ENCODE results near the gene S100P. TPM values are rescaled to one million over a fixed set of nuclear protein-coding genes. Genes with fewer than 3 reads are reported as not detected.

Gene S100P
- total and polyA plus RNA-seq, 4 donors, result 34.2 to 118 (median 51.6) TPM

GRCh38 chr4:6673660-6674499 lies 19.8 kb upstream of the S100P start:
- TF ChIP-seq CTCF (IDR thresholded peaks at IDR 0.05; ENCODE audit: control extremely low read depth, extremely low read depth), result no peak
- no peaks in the 10 kb centered on the region for H3K27me3 ChIP-seq (ENCODE audit: control insufficient read depth in 3 of 3, insufficient read depth in 3 of 3, low read length in 2 of 3)
- peaks cover 11 to 28% (median 19%) of the 10 kb centered on the region in 5 donors for H3K4me1 ChIP-seq (ENCODE audit: control insufficient read depth in 5 of 5, insufficient read depth in 5 of 5, low read length in 5 of 5)
- H3K4me3 ChIP-seq, result peak overlapping the region; percentile 80
- peak overlapping the region; percentile 71 to 86 for H3K27ac ChIP-seq (ENCODE audit: low read depth in 1 of 2, low read length in 1 of 2)
- H3K9ac ChIP-seq (ENCODE audit: insufficient read depth in 1 of 2, low read length in 2 of 2), result peak overlapping the region; percentile 40 to 87
- WGBS, 2 donors, result 1 to 2% methylated on average over 80 to 89 of the region's 89 CpGs
- no peaks in the 10 kb centered on the region for H3K9me3 ChIP-seq (ENCODE audit: control insufficient read depth in 4 of 4, insufficient read depth in 3 of 4, low read length in 3 of 4)
- DNase-seq (peak; percentile 94 to 97 (median 95)), ATAC-seq (ENCODE audit: insufficient read depth, low FRiP score) (peak; percentile 89)
- peaks cover 0 to 10% (median 3%) of the 10 kb centered on the region in 4 donors for H3K36me3 ChIP-seq (ENCODE audit: control insufficient read depth in 4 of 4, insufficient read depth in 4 of 4, low read length in 4 of 4)

- Histone ChIP-seq H3K4me3 (peak overlapping the region; percentile 80), H3K4me1 (ENCODE audit: control insufficient read depth in 5 of 5, insufficient read depth in 5 of 5, low read length in 5 of 5) (peaks cover 11 to 28% (median 19%) of the 10 kb centered on the region in 5 donors), H3K9ac (ENCODE audit: insufficient read depth in 1 of 2, low read length in 2 of 2) (peak overlapping the region in 1 of 2 donors; percentile 62), H3K9me3 (ENCODE audit: control insufficient read depth in 4 of 4, insufficient read depth in 3 of 4, low read length in 3 of 4) (no peaks in the 10 kb centered on the region), H3K36me3 (ENCODE audit: control insufficient read depth in 4 of 4, insufficient read depth in 4 of 4, low read length in 4 of 4) (peaks cover 0 to 10% (median 5%) of the 10 kb centered on the region in 4 donors), H3K27me3 (ENCODE audit: control insufficient read depth in 3 of 3, insufficient read depth in 3 of 3, low read length in 2 of 3) (no peaks in the 10 kb centered on the region), H3K27ac (ENCODE audit: low read depth in 1 of 2, low read length in 1 of 2) (peak overlapping the region; percentile 43 to 86)
- ATAC-seq (ENCODE audit: insufficient read depth, low FRiP score) (no peak), DNase-seq (peak; percentile 40 to 71 (median 45))
- peak; percentile 27 for TF ChIP-seq CTCF (IDR thresholded peaks at IDR 0.05; ENCODE audit: control extremely low read depth, extremely low read depth)
- 4 to 6% methylated on average over 39 to 40 of the region's 40 CpGs for WGBS, 2 donors
Measured at GRCh38 chr4:6674500-6675149, 19.1 kb upstream of the S100P start.

GRCh38 chr4:6676722-6677558 lies 16.7 kb upstream of the S100P start:
- H3K4me1 ChIP-seq (ENCODE audit: control insufficient read depth in 5 of 5, insufficient read depth in 5 of 5, low read length in 5 of 5), result peaks cover 11 to 28% (median 19%) of the 10 kb centered on the region in 5 donors
- H3K27me3 ChIP-seq (ENCODE audit: control insufficient read depth in 3 of 3, insufficient read depth in 3 of 3, low read length in 2 of 3), result no peaks in the 10 kb centered on the region
- no peak for ATAC-seq (ENCODE audit: insufficient read depth, low FRiP score)
- no peak overlapping the region for H3K9ac ChIP-seq (ENCODE audit: insufficient read depth in 1 of 2, low read length in 2 of 2)
- no peak overlapping the region for H3K27ac ChIP-seq (ENCODE audit: low read depth in 1 of 2, low read length in 1 of 2)
- H3K36me3 ChIP-seq (ENCODE audit: control insufficient read depth in 4 of 4, insufficient read depth in 4 of 4, low read length in 4 of 4), result peaks cover 0 to 8% (median 4%) of the 10 kb centered on the region in 4 donors
- H3K9me3 ChIP-seq (ENCODE audit: control insufficient read depth in 4 of 4, insufficient read depth in 3 of 4, low read length in 3 of 4), result no peaks in the 10 kb centered on the region
- WGBS, 2 donors, result 54 to 63% methylated on average over 21 of the region's 21 CpGs
- H3K4me3 ChIP-seq, result no peak overlapping the region
- TF ChIP-seq CTCF (IDR thresholded peaks at IDR 0.05; ENCODE audit: control extremely low read depth, extremely low read depth), result no peak
- DNase-seq, result peak in 1 of 3 donors; percentile 63

All from lung (tissue), 12 donors.